Globus pallidus (tissue), 1 donor: Measurements from ENCODE around the gene RABGAP1L.
A peak's percentile ranks its signal among the peaks of the same experiment; 100 is the strongest.
"Not testable (repeated sequence)": the region's sequence is repeated elsewhere in the genome, so short reads cannot be mapped to it uniquely, and the experiment has no call there.

ENCODE experiments used
- DNase-seq: peaks from one replicate; pipeline ENCODE4 v3.0.0-alpha.2; 2015; ENCODE audit warnings: low spot score

RABGAP1L gene

GRCh38 chr1:174153085-174153824 lies 6.1 kb upstream of the RABGAP1L start:
- no peak for DNase-seq

- DNase-seq = no peak
These were observed 5.6 kb upstream of the RABGAP1L start for GRCh38 chr1:174153825-174154107.

- no peak for DNase-seq
These were observed 2.9 kb upstream of the RABGAP1L start for GRCh38 chr1:174156437-174156836.

- no peak for DNase-seq
These were observed 2.0 kb upstream of the RABGAP1L start for GRCh38 chr1:174157157-174157806.

- DNase-seq = no peak
These were observed 511 bp upstream of the RABGAP1L start for GRCh38 chr1:174158767-174159251.

GRCh38 chr1:174160109-174160473 lies 771 bp downstream of the RABGAP1L start:
- DNase-seq = peak; percentile 26

GRCh38 chr1:174160603-174161002 lies 1.3 kb downstream of the RABGAP1L start:
- no peak for DNase-seq

- no peak for DNase-seq
These were observed 2.5 kb downstream of the RABGAP1L start for GRCh38 chr1:174161813-174162212.

- DNase-seq = no peak
These were observed 5.5 kb downstream of the RABGAP1L start for GRCh38 chr1:174164826-174165225.

- DNase-seq = peak; percentile 20
These were observed 6.3 kb downstream of the RABGAP1L start for GRCh38 chr1:174165471-174166137.

GRCh38 chr1:174166530-174167264 lies 7.4 kb downstream of the RABGAP1L start:
- no peak for DNase-seq

GRCh38 chr1:174167265-174167803 lies 8.0 kb downstream of the RABGAP1L start:
- DNase-seq = no peak

GRCh38 chr1:174169342-174169741 lies 10.0 kb downstream of the RABGAP1L start:
- DNase-seq = no peak

- no peak for DNase-seq
These were observed 11.8 kb downstream of the RABGAP1L start for GRCh38 chr1:174171073-174171472.

GRCh38 chr1:174174461-174175329 lies 15.4 kb downstream of the RABGAP1L start:
- DNase-seq = no peak

- not testable (repeated sequence) for DNase-seq
These were observed 19.1 kb downstream of the RABGAP1L start for GRCh38 chr1:174178459-174178858.

GRCh38 chr1:174189428-174190062 lies 30.2 kb downstream of the RABGAP1L start:
- DNase-seq = no peak

- DNase-seq = no peak
These were observed 31.4 kb downstream of the RABGAP1L start for GRCh38 chr1:174190691-174191199.

- no peak for DNase-seq
These were observed 32.1 kb downstream of the RABGAP1L start for GRCh38 chr1:174191349-174191862.

- no peak for DNase-seq
These were observed 35.1 kb downstream of the RABGAP1L start for GRCh38 chr1:174194461-174194860.
